Measurements from ENCODE around the gene SLC17A7. TPM values are rescaled to one million over a fixed set of nuclear protein-coding genes. Genes with fewer than 3 reads are reported as not detected.

SLC17A7 gene
- total and polyA plus RNA-seq, 2 of the 4 experiments (the other 2 are of a cell fraction) = 0.03 TPM; not detected in 1

DNA sequence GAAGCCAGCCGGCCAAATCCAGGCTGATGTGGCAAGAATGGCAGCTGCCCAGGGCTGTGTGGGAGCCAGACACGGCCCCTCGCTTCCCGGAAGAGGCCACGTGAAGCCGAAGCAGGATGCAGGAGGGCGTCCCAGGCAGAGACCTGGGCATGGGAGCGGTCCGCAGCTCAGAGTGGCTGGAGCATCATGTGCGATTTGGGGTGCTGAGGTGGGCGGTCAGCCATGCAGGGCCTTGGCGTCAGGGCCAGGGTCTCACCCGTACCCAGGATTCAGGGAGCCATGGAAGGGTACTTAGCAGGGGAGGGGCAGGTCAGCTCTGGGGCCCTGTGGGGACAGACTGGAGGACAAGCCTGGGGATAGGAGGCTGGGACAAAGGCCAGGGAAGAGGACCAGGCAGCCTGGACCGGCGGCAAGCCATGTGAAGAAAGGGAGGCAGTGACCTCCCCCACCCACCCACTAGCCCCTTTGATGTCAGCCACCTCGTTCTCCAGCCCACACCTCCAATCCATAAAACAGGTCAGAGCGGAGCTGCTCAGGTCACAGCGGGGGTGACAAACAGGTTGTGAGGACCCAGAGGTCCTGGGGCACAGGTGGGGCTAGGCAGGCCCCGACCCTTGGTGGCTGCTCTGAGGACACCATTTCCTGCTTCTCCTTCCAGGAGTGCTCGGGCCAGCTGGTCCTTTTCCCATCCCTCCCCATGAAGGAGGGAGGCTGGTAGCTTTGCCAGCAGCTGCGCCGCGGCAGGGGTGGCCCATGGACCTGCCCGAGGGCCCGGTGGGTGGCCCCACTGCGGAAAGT lies 51.0 kb downstream of the SLC17A7 start:
- Histone ChIP-seq H4K5ac (ENCODE audit: low read depth, low read length) (no peak overlapping the region), H2BK5ac (ENCODE audit: low read depth, low read length, poor library complexity, severe bottlenecking) (no peak overlapping the region), H3K4me3 (ENCODE audit: insufficient read depth, low read depth, low read length) (no peak overlapping the region), H2BK15ac (ENCODE audit: low read depth, low read length) (no peak overlapping the region), H3K9ac (ENCODE audit: low read depth, low read length) (no peak overlapping the region), H2BK120ac (ENCODE audit: low read depth, low read length) (no peak overlapping the region), H3K79me1 (ENCODE audit: low read depth in 1 of 2, low read length in 2 of 2) (no peaks in the 10 kb centered on the region), H3K4me1 (ENCODE audit: control insufficient read depth, insufficient read depth, low read length) (no peaks in the 10 kb centered on the region), H3K27ac (ENCODE audit: insufficient read depth, low read length) (no peak overlapping the region), H3K4ac (ENCODE audit: low read depth, low read length) (no peak overlapping the region), H3K4me2 (ENCODE audit: low read depth, low read length) (no peak overlapping the region), H2AFZ (replicated peaks; ENCODE audit: low read length, poor library complexity) (no peak overlapping the region), H2AK9ac (replicated peaks; ENCODE audit: low read depth, low read length, poor library complexity) (peak overlapping the region; percentile 65), H3K18ac (ENCODE audit: low read depth, low read length) (no peak overlapping the region), H3K9me1 (ENCODE audit: insufficient read depth, low read length) (no peaks in the 10 kb centered on the region), H4K8ac (ENCODE audit: low read depth in 2 of 2, low read length in 2 of 2) (no peak overlapping the region), H3K56ac (ENCODE audit: extremely low read depth, insufficient read depth, low read length) (no peak overlapping the region), H3K9me3 (ENCODE audit: control insufficient read depth, insufficient read depth, low read length) (no peaks in the 10 kb centered on the region), H2AK5ac (ENCODE audit: low read depth, low read length) (no peak overlapping the region), H4K91ac (ENCODE audit: insufficient read depth, low read depth, low read length) (no peak overlapping the region), H4K20me1 (ENCODE audit: insufficient read depth, low read length) (no peaks in the 10 kb centered on the region), H2BK20ac (ENCODE audit: low read depth, low read length) (no peak overlapping the region), H3K36me3 (ENCODE audit: control insufficient read depth, insufficient read depth, low read length) (no peaks in the 10 kb centered on the region), H3K14ac (replicated peaks; ENCODE audit: low read depth, low read length) (no peak overlapping the region), H3K23ac (ENCODE audit: low read depth, low read length) (no peak overlapping the region), H3K27me3 (ENCODE audit: control insufficient read depth, insufficient read depth, low read length) (peaks cover 37% of the 10 kb centered on the region)
- 64% methylated on average over 6 of the region's 26 CpGs; no CpG with 5 or more reads in 1 of the 2 experiments for WGBS, 2 experiments (ENCODE audit: extremely low coverage in 2 of 2, insufficient read length in 1 of 2)
- in situ Hi-C loops (cut with MboI; ENCODE audit: low sequenced_read_pairs) = loop anchor here (10.0 kb wide), 1 partner anchor 54 kb away; the partner anchor contains the start of gene SLC17A7
- ChIA-PET CTCF (interaction anchor here (1.4 kb wide), 1 partner anchor 156 kb away, joined by 3 read pairs; no protein-coding TSS in a partner anchor), POLR2A (ENCODE audit: unreplicated experiment) (no interaction called here)
- BruUV-seq (replicated peaks) = no TSS peak
- dilution Hi-C loops (cut with HindIII; ENCODE audit: low sequenced_read_pairs, unreplicated experiment) = no loop called here
- no peak for TF ChIP-seq MXI1 (IDR thresholded peaks at IDR 0.05; ENCODE audit: borderline replicate concordance, low read depth, low read length)
- no peak for ATAC-seq (ENCODE audit: low read depth)
- intact Hi-C loops (cut with micrococcal nuclease) = no loop called here
- no peak for DNase-seq

Measured in IMR-90 (cell line).